SK-N-SH (cell line): ENCODE measurements around the gene CD300C. TPM values are rescaled to one million over a fixed set of nuclear protein-coding genes. Genes with fewer than 3 reads are reported as not detected.

Source experiments
- CTCF ChIA-PET: fragments of 300-600, 350-600 bp; formaldehyde crosslinking; extraction: SDS; loops from one replicate; lab custom pipeline; 2021; lab: Yijun Ruan, JAX
- POLR2A ChIA-PET: fragments of 350-600 bp; sonication (Branson Sonifier 250); formaldehyde crosslinking; extraction: SDS; loops from one replicate; lab custom pipeline; 2020; ENCODE audit warnings: antibody characterized with exemption, inconsistent platforms; lab: Yijun Ruan, JAX
- DNase-seq: peaks from one replicate; pipeline ENCODE4 v3.0.0; 2012
- H2AFZ ChIP-seq: fragments of 200-600 bp; sonication (generic); 2 replicates; pipeline ENCODE4 v1.8.1; 2016; ENCODE audit warnings: antibody characterized with exemption, mild to moderate bottlenecking, low read depth
- H3F3A ChIP-seq: fragments of 200-600 bp; sonication (generic); replicated peaks from 2 replicates; pipeline ENCODE3; 2016; ENCODE audit warnings: antibody characterized with exemption, mild to moderate bottlenecking; ENCODE audit not compliant: insufficient read depth
- H3K27ac ChIP-seq, 2 experiments: fragments of 200-500 bp in 1 of 2; fragments of 200-600 bp in 1 of 2; sonication (Bioruptor generic) in 1 of 2; sonication (generic), shearing (Covaris generic) in 1 of 2; 2 replicates each; pipeline versions ENCODE4 v1.5.1 to v1.6.1; 2014 to 2016; ENCODE audit warnings: low read depth in 2 of 2, inconsistent platforms in 1 of 2, low read length in 1 of 2, mild to moderate bottlenecking in 1 of 2, mixed read lengths in 1 of 2
- H3K27me3 ChIP-seq: fragments of 200-600 bp; sonication (generic), shearing (Covaris generic); 2 replicates; pipeline ENCODE4 v1.6.1; 2016; ENCODE audit warnings: mixed run types; ENCODE audit not compliant: insufficient read depth
- H3K36me3 ChIP-seq, 2 experiments: fragments of 200-500 bp in 1 of 2; fragments of 200-600 bp in 1 of 2; sonication (Bioruptor generic) in 1 of 2; sonication (generic) in 1 of 2; replicated peaks in 1 of 2; 2 replicates each; pipeline versions ENCODE3 to v1.5.1; 2014 to 2016; ENCODE audit warnings: low read length in 1 of 2, mild to moderate bottlenecking in 1 of 2; ENCODE audit not compliant: insufficient read depth in 2 of 2, control insufficient read depth in 1 of 2
- H3K4me1 ChIP-seq, 2 experiments: fragments of 200-500 bp in 1 of 2; fragments of 200-600 bp in 1 of 2; sonication (Bioruptor generic) in 1 of 2; sonication (generic), shearing (Covaris generic) in 1 of 2; 2 replicates each; pipeline versions ENCODE4 v1.5.1 to v1.6.1; 2014 to 2016; ENCODE audit warnings: low read depth in 1 of 2, low read length in 1 of 2, mixed run types in 1 of 2; ENCODE audit not compliant: insufficient read depth in 2 of 2, control insufficient read depth in 1 of 2
- H3K4me2 ChIP-seq: fragments of 200-600 bp; sonication (generic), shearing (Covaris generic); 2 replicates; pipeline ENCODE4 v1.6.1; 2017; ENCODE audit warnings: mixed run types
- H3K4me3 ChIP-seq, 2 experiments: fragments of 200-500 bp in 1 of 2; fragments of 200-600 bp in 1 of 2; sonication (Bioruptor generic) in 1 of 2; sonication (generic), shearing (Covaris generic) in 1 of 2; 2 replicates each; pipeline versions ENCODE4 v1.5.1 to v1.8.1; 2014 to 2016; ENCODE audit warnings: low read depth in 2 of 2, inconsistent platforms in 1 of 2, low read length in 1 of 2, mild to moderate bottlenecking in 1 of 2, mixed read lengths in 1 of 2, moderate library complexity in 1 of 2
- H3K79me2 ChIP-seq: fragments of 200-600 bp; sonication (generic); 2 replicates; pipeline ENCODE4 v1.8.1; 2017; ENCODE audit warnings: mild to moderate bottlenecking; ENCODE audit not compliant: insufficient read depth
- H3K9ac ChIP-seq: fragments of 200-600 bp; sonication (generic); 2 replicates; pipeline ENCODE4 v1.6.1; 2017; ENCODE audit warnings: mixed run types
- H3K9me2 ChIP-seq: fragments of 200-600 bp; sonication (generic); 2 replicates; pipeline ENCODE4 v1.6.1; 2017; ENCODE audit warnings: mixed run types
- H3K9me3 ChIP-seq: fragments of 200-600 bp; sonication (generic); 2 replicates; pipeline ENCODE4 v1.6.1; 2017; ENCODE audit warnings: mixed run types, mild to moderate bottlenecking, moderate library complexity
- H4K20me1 ChIP-seq: fragments of 200-600 bp; sonication (generic); 2 replicates; pipeline ENCODE4 v1.6.1; 2017; ENCODE audit warnings: mild to moderate bottlenecking, mixed run types; ENCODE audit not compliant: insufficient read depth
- ELF1 ChIP-seq: IDR thresholded peaks from 2 replicates; pipeline ENCODE4 v1.4.0; 2012
- GABPA ChIP-seq: IDR thresholded peaks from 2 replicates; pipeline ENCODE4 v1.4.0; 2012; ENCODE audit warnings: low read depth, mild to moderate bottlenecking
- GATA2 ChIP-seq: sonication (generic); formaldehyde crosslinking; IDR thresholded peaks from 2 replicates; pipeline ENCODE4 v1.5.0; 2020; ENCODE audit warnings: mild to moderate bottlenecking, missing genetic modification reagents
- MEF2A ChIP-seq: IDR thresholded peaks from 2 replicates; pipeline ENCODE4 v1.4.0; 2012; ENCODE audit warnings: low read depth, borderline replicate concordance
- MXI1 ChIP-seq: IDR thresholded peaks from 2 replicates; pipeline ENCODE4 v1.6.1; 2012; ENCODE audit warnings: mild to moderate bottlenecking, low read depth, low read length, improper control_type of control experiment
- POLR2AphosphoS5 ChIP-seq: IDR thresholded peaks from 2 replicates; pipeline ENCODE4 v1.6.1; 2012; ENCODE audit warnings: low read depth, low read length
- SIN3A ChIP-seq: IDR thresholded peaks from 2 replicates; pipeline ENCODE4 v1.6.1; 2012; ENCODE audit warnings: low read depth, mild to moderate bottlenecking, low read length, moderate library complexity, borderline replicate concordance
- SMC3 ChIP-seq: IDR thresholded peaks from 2 replicates; pipeline ENCODE4 v1.6.1; 2012; ENCODE audit warnings: low read depth, low read length, improper control_type of control experiment
- TEAD4 ChIP-seq: IDR thresholded peaks from 2 replicates; pipeline ENCODE4 v1.4.0; 2012; ENCODE audit warnings: mild to moderate bottlenecking, borderline replicate concordance; ENCODE audit not compliant: insufficient read depth
- WGBS: methylation state at CpG from one replicate; pipeline ENCODE4 v1.1.6; 2017; ENCODE audit warnings: low lambda C conversion rate; 5-methylcytosine and 5-hydroxymethylcytosine counted together
- polyA plus RNA-seq, 3 experiments: library from polyadenylated mRNA; depleted of rRNA; stranded (reverse); fragments of >200 nt; gene quantifications; 2 replicates each; pipeline ENCODE4 v1.2.3, GENCODE V29; 2012
- TF ChIP-seq, protein P1 (sequence below): IDR thresholded peaks from 2 replicates; pipeline ENCODE4 v1.6.1; 2012; ENCODE audit warnings: mild to moderate bottlenecking, low read depth, low read length, moderate library complexity
- TF ChIP-seq, protein P2 (sequence below): IDR thresholded peaks from 2 replicates; pipeline ENCODE4 v1.4.0; 2012; ENCODE audit warnings: low read depth
- TF ChIP-seq, protein P3 (sequence below): fragments of 150-350 bp; IDR thresholded peaks from 2 replicates; pipeline ENCODE4 v1.6.1; 2016; ENCODE audit warnings: mild to moderate bottlenecking, low read depth, low read length

CD300C gene
- polyA plus RNA-seq, 1 of the 3 experiments (the other 2 are of a cell fraction): not detected

DNA sequence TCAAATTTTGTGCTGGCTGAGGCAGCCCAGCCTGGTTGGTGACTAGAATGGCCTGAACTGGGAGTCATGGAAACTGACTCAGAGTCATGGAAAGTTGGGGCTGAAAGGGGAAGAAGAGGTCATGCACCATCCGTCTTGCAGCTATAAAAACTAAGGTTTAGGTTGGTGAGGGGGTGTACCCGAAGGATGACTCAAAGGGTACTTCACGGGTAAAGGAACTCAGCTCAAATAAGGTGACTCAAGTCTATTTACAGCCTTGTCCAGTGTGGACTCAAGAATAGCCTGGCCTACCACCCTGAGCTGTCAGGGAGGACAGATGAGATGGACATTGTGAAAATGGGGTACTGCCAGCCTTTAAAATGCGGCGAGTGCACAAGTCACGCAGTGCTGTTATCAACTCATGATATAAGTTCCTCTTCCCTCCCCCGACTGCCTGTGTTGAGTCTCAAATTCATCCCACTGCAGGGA lies 33.3 kb downstream of the CD300C start:
- TF ChIP-seq TEAD4 (no peak), MXI1 (no peak), MEF2A (no peak), SIN3A (no peak), ELF1 (no peak)
- TF ChIP-seq, protein P1, sequence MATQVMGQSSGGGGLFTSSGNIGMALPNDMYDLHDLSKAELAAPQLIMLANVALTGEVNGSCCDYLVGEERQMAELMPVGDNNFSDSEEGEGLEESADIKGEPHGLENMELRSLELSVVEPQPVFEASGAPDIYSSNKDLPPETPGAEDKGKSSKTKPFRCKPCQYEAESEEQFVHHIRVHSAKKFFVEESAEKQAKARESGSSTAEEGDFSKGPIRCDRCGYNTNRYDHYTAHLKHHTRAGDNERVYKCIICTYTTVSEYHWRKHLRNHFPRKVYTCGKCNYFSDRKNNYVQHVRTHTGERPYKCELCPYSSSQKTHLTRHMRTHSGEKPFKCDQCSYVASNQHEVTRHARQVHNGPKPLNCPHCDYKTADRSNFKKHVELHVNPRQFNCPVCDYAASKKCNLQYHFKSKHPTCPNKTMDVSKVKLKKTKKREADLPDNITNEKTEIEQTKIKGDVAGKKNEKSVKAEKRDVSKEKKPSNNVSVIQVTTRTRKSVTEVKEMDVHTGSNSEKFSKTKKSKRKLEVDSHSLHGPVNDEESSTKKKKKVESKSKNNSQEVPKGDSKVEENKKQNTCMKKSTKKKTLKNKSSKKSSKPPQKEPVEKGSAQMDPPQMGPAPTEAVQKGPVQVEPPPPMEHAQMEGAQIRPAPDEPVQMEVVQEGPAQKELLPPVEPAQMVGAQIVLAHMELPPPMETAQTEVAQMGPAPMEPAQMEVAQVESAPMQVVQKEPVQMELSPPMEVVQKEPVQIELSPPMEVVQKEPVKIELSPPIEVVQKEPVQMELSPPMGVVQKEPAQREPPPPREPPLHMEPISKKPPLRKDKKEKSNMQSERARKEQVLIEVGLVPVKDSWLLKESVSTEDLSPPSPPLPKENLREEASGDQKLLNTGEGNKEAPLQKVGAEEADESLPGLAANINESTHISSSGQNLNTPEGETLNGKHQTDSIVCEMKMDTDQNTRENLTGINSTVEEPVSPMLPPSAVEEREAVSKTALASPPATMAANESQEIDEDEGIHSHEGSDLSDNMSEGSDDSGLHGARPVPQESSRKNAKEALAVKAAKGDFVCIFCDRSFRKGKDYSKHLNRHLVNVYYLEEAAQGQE: no peak
- TF ChIP-seq, protein P2, sequence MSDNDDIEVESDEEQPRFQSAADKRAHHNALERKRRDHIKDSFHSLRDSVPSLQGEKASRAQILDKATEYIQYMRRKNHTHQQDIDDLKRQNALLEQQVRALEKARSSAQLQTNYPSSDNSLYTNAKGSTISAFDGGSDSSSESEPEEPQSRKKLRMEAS: no peak
- TF ChIP-seq, all 33 proteins: peak for 0
- H3K27ac ChIP-seq: no peak overlapping the region
- CTCF ChIA-PET: interaction anchor here (0.8 to 1.4 kb wide), 5 partner anchors 10 to 54 kb away, joined by 3 to 4 read pairs (median 3); no protein-coding TSS in a partner anchor

DNA sequence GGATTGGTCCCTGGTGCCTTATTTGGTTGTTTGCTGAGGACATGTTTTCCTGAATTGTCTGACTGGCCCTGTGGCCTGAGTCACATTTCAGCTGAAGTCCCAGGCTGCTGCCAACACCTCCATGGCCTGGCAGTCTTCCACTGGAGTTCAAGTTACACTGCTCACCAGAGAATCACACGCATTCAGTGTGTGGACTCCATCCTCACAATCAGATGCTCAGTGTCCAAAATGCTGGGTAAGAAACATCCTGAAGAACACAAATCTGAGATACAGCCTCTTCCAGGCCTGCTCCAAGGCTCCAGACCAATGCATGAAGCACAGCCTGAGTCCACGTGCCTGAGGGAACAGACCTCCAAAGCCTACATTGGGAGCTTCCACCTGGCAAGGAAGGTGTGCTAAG lies 33.9 kb downstream of the CD300C start:
- Histone ChIP-seq H3K9me2 (no peaks in the 10 kb centered on the region), H3K4me2 (no peak overlapping the region), H3K4me1 (no peaks in the 10 kb centered on the region), H3F3A (peaks cover 13% of the 10 kb centered on the region), H3K9me3 (peaks cover 9% of the 10 kb centered on the region), H3K4me3 (no peak overlapping the region), H3K9ac (no peak overlapping the region), H3K79me2 (no peaks in the 10 kb centered on the region), H4K20me1 (no peaks in the 10 kb centered on the region), H2AFZ (no peak overlapping the region), H3K27me3 (no peaks in the 10 kb centered on the region), H3K27ac (no peak overlapping the region), H3K36me3 (no peaks in the 10 kb centered on the region)
- TF ChIP-seq GATA2: no peak
- TF ChIP-seq POLR2AphosphoS5: no peak
- no peak for TF ChIP-seq SMC3
- TF ChIP-seq, protein P3, sequence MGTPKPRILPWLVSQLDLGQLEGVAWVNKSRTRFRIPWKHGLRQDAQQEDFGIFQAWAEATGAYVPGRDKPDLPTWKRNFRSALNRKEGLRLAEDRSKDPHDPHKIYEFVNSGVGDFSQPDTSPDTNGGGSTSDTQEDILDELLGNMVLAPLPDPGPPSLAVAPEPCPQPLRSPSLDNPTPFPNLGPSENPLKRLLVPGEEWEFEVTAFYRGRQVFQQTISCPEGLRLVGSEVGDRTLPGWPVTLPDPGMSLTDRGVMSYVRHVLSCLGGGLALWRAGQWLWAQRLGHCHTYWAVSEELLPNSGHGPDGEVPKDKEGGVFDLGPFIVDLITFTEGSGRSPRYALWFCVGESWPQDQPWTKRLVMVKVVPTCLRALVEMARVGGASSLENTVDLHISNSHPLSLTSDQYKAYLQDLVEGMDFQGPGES: no peak
- no peak for TF ChIP-seq GABPA
- ChIA-PET CTCF (interaction anchor here (0.8 to 1.5 kb wide), 7 partner anchors 9 to 145 kb away, joined by 3 to 5 read pairs (median 3); no protein-coding TSS in a partner anchor), POLR2A (no interaction called here)
- 16% methylated on average over 2 of the region's 2 CpGs for WGBS
- DNase-seq: no peak

More for the DNA sequence above, 33.3 kb downstream of the CD300C start:
- Histone ChIP-seq H3F3A (peaks cover 13% of the 10 kb centered on the region), H3K36me3 (no peaks in the 10 kb centered on the region), H2AFZ (no peak overlapping the region), H3K9ac (no peak overlapping the region), H4K20me1 (no peaks in the 10 kb centered on the region), H3K4me3 (no peak overlapping the region), H3K79me2 (no peaks in the 10 kb centered on the region), H3K4me1 (no peaks in the 10 kb centered on the region), H3K9me2 (no peaks in the 10 kb centered on the region), H3K4me2 (no peak overlapping the region), H3K27me3 (no peaks in the 10 kb centered on the region), H3K9me3 (peaks cover 5% of the 10 kb centered on the region)
- 45% methylated on average over 7 of the region's 7 CpGs for WGBS
- no peak for DNase-seq
- POLR2A ChIA-PET: no interaction called here
